GM18520 (cell line): ENCODE measurements around the gene IRF4.
A peak's percentile ranks its signal among the peaks of the same experiment; 100 is the strongest.

Experiments
- ATAC-seq: cut with Tn5 transposase; IDR thresholded peaks from one replicate; pipeline ENCODE4 v1.9.1; 2021; ENCODE audit not compliant: unreplicated experiment

IRF4 gene

GRCh38 chr6:381742-382461 lies 9.7 kb upstream of the IRF4 start:
- ATAC-seq, result no peak

- ATAC-seq, result no peak
Observed at GRCh38 chr6:382883-383810, 8.4 kb upstream of the IRF4 start.

DNA sequence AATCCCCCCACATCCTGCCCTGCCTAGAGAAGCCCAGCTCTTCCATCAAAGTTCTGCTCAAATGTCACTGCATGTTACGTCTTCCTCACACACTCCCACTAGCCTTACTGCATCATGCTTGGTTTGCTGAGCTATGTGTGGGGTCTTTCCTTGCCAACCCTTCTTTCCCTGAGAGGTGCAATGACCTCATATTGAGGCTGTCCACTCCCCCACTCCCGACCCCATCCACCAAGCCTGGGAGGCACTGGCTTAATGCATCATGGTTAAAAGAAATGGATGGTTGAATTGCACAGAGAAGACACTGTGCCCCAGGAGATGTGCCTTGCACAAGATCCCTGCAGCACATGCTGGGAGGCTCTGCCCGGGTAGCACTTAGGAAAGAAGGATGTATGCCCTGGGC lies 7.7 kb upstream of the IRF4 start:
- ATAC-seq, result no peak

DNA sequence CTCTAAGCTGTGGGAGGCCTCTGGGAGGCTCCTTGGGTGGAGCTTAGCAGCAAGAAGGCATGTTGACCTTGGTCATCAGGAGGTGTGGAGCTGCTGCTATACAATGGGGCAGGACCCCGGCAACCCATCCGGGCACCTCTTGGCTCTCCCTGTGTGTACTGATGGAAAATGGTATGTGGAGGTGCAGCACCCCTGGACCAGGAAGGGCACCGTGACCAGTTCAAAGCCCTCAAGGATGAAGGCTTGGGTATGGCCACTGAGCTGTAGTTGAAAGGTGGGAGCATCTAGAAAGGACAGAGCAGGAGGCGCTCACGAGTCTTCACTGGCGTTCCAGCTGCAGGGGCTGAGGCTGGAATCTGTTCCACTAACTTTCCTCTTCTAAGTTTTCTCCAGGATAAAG lies 6.7 kb upstream of the IRF4 start:
- ATAC-seq, result no peak

DNA sequence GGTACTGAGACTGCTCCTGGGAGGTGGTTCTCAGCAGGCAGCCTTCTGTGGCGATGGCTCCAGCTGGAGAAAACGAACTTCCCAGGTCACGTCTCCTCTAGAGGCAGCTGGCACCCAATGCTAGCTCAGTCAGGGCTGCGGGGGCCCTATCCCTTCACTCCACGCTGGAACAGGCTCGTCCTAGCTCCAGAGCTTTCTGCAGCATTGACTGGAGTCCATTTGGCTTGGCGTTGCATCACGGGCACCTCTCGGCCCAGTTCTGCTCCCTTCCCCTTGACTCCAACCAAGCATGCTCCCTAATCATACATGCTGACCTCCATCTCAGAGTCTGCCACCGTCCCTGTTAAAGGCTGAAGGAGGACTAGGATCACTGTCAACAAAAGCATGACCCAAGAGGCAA lies 5.9 kb upstream of the IRF4 start:
- no peak for ATAC-seq

- no peak for ATAC-seq
Observed at GRCh38 chr6:386688-387266, 4.8 kb upstream of the IRF4 start.

DNA sequence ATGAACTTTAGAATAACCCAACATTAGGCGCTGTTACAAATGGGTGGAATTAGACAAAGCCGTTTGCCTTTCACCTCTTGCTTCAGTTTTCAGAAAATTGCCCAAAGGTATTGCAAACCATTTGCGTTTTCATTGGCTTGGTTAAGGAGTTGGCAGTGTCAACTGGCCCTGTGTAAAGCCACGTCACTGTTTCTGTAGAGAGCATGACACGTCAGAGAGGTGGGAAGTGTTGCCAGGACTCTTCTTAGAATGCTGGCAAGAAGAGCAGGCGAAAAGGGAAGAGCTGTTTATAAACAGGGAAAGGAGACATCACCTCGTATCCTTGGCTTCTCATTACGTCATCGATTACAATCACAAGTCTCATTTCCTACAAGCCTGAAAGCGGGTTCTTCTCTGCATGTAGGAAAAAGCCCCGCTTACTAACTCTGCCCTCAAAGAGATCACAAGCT lies 4.2 kb upstream of the IRF4 start:
- no peak for ATAC-seq

GRCh38 chr6:388202-388903 lies 3.2 kb upstream of the IRF4 start:
- ATAC-seq, result no peak

DNA sequence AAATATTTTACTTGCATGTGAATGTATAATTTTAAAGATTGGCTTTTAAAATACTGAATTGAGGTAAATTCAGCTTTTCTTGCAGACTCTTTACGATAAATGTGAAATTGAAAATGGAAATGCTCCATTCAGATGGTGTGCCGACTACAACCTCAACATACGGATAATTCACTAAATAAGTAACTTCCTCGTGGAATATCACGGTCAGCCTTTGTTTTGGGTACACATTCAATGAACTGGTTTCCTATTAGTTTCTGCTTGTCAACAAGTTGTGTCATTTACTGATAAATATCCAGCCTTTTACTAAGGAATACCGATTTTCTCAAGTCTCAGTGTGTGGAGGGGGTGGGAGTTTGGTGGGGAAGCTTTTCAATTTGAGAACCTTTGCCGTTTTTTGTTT lies 2.4 kb upstream of the IRF4 start:
- ATAC-seq, result no peak

GRCh38 chr6:389622-390021 lies 1.9 kb upstream of the IRF4 start:
- peak; percentile 26 for ATAC-seq

DNA sequence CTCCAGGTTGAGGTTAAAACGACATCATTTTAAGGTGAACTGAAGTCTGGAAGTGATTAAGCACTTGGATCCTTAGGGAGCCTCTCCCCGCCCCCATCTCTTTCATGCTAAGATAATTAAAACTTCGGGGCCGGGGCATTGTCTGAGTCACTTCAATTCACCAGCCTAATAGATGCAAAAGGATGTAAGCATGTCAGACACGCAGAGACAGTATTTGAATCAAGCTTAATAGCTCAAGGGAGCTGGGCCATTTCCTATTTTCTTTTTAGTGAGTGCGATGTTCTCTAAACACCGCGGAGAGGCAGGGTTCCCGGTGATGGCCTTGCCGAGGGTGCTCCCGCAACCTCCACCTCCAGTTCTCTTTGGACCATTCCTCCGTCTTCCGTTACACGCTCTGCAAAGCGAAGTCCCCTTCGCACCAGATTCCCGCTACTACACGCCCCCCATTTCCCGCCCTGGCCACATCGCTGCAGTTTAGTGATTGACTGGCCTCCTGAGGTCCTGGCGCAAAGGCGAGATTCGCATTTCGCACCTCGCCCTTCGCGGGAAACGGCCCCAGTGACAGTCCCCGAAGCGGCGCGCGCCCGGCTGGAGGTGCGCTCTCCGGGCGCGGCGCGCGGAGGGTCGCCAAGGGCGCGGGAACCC lies 516 bp upstream of the IRF4 start:
- ATAC-seq, result peak; percentile 9

DNA sequence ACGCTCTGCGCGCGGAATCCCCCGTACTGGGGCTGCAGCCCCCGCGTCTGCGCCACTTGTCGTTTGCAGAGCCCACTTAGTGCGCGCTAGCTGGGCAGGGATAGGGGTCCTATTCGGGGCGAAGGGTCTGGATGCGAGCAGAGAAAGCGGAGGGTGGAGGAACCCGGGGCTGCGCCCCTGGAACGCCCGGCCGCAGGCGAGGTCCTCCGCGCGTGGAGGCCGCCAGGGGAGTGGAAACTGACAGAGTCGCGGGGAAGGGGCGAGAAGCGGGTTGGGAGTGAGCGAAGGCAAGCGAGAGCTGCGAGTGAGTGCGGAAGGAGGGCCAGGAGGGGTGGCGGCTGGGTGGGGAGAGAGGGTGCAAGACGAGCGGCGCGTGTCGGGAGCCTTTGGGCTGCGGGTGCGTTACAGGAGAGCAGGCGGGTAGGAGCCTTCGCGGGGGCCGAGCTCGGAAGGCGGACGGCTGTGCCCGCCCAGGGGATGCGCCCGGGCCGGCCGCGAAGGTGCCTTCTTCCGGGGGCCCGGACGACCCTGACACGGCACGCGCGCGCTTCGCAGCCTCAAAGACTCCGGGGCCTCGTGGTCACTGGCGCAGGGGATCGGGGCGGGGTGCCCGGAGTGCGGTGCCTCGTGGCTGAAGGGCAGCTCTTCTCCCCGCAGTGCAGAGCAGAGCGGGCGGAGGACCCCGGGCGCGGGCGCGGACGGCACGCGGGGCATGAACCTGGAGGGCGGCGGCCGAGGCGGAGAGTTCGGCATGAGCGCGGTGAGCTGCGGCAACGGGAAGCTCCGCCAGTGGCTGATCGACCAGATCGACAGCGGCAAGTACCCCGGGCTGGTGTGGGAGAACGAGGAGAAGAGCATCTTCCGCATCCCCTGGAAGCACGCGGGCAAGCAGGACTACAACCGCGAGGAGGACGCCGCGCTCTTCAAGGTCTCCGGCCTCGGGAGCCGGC lies 1.2 kb downstream of the IRF4 start:
- ATAC-seq, result no peak

DNA sequence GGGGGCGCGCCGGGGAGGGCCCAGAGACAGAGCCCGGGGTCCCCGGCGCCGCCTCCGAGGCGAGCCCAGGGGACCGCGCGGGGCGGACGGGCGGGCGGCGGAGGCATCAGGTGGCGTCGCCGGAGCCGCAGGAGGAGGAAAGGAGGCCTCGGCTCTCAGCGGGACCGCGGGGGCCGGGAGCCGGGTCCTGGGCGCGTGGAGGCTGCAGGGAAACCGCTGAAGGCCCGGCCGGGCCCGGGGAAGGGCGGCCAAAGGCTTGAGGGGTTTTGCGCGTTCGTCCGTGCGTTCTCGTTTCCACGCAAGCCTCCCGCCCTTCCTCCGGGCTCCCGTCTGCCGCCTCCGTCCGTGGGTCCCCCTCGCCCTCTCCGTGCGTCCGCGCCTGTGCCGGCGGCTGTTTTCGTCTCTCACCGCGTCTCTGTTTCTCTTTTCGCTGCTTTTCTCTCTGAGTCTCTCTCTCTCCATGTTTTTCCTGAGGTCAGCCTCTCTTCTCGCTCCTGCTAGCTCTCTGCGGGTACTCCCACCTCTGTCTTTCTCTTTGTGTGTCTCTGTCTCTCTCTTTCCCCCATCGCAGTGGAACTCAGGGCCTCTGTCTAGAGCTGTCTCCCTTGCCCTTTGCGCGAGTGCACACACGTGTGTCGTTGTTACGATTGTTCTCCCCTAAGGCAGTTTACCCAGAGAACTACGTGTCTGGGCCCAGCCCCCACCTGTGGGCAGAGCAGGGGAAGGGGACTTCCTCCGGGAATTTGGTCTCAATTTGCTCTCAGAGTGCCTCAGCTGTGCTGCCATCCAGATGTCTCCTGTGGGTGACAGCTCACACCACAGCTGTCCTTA lies 2.1 kb downstream of the IRF4 start:
- no peak for ATAC-seq

DNA sequence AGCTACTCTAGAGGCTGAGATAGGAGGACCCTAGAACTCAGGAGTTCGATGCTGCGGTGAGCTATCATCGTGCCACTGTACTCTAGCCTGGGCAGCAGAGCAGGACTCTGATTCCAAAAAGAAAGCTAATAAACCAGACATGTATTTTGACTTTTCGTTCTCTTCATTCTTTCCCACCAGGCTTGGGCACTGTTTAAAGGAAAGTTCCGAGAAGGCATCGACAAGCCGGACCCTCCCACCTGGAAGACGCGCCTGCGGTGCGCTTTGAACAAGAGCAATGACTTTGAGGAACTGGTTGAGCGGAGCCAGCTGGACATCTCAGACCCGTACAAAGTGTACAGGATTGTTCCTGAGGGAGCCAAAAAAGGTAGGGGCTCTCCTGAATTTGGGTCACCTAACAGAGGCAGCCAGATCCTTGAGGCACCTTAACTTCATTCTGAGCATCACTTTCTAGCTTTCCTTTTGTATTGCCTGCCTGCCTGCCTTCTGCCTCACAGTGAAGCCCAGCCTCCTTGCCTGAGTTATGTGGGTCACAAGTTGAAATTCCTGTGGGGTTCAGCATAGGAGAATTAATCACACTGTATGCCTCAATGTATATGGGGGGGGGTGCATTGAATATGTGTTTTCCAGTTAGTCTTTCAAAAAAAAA lies 3.2 kb downstream of the IRF4 start:
- no peak for ATAC-seq

DNA sequence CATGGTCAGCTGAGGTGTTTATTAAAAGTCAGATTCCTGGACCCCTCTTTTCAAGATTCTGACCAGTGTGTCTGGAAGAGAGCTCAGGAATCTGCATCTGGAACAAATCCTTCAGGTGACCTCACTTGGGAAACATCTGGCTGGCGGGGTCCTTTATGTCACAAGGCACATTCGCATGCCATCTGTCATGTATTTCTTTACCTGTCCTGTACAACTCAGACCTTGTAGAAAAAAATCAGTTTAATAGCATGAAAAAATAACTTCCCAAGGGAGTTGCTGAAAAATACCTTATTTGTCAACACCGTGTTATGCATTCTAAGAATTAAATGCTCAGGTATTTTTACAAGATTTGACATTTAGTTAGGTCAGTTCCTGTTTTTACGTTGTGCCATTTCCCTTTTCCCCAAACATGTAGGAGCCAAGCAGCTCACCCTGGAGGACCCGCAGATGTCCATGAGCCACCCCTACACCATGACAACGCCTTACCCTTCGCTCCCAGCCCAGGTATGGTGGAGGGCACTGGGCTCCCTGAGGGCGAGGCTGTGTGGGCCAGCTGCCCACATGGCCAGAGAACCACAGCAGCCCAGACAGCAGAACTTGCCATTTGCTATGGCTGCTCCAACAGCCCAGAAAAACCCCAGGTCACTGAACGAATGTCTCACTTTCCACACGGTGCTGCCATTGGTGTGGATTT lies 4.0 kb downstream of the IRF4 start:
- ATAC-seq, result no peak

DNA sequence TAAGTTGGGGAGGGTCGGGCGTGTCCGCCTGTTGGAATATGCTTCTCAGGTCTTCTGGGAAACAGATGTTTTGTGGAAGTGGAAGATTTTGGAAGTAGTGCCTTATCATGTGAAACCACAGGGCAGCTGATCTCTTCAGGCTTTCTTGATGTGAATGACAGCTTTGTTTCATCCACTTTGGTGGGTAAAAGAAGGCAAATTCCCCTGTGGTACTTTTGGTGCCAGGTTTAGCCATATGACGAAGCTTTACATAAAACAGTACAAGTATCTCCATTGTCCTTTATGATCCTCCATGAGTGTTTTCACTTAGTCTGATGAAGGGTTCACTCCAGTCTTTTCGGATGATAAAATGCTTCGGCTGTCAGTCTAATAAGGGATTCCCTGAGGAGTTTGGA lies 4.6 kb downstream of the IRF4 start:
- no peak for ATAC-seq

DNA sequence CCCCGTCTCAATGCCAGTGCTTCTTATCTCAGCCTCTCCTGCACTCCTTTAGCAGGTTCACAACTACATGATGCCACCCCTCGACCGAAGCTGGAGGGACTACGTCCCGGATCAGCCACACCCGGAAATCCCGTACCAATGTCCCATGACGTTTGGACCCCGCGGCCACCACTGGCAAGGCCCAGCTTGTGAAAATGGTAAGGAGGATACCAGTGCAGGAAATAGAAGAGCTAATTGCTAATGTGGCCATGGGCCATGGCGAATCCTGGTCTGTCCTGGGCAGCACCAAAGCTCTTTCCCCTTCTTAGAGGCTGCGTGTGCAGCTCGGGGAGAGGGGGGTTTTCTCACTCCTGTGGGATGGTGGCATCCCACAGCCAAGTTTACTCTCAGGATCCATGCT lies 5.5 kb downstream of the IRF4 start:
- ATAC-seq, result no peak

DNA sequence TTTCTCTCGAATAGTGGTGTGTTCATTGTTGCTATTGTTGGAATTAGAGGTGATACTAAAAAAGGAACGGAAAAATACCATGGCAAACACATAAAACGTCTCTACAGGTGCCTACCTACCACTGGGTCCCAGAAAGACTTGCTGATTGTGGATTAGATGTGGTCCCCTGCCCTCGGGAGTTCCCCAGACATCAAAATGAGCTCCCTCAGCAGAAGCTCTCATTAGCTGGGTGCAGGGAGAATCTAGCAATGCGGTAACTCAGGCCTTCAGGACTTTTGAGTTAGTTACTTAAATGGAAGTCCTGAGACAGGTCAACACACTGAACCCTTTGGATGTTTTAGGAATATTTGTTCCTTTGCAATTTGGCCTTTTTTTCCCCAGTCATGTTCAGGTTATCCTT lies 6.1 kb downstream of the IRF4 start:
- ATAC-seq, result no peak
